HepG2 (cell line): ENCODE data around the gene CNP. TPM values are rescaled to one million over a fixed set of nuclear protein-coding genes. Genes with fewer than 3 reads are reported as not detected.

Experiments used
- CEBPG ChIP-seq: IDR thresholded peaks from 2 replicates; pipeline ENCODE4 v1.6.1; 2016
- ISL2 ChIP-seq: sonication (generic); formaldehyde crosslinking; IDR thresholded peaks from 2 replicates; pipeline ENCODE4 v1.5.0; 2020; ENCODE audit warnings: missing genetic modification reagents
- KDM4B ChIP-seq: sonication (generic); formaldehyde crosslinking; IDR thresholded peaks from 2 replicates; pipeline ENCODE4 v1.4.0; 2020; ENCODE audit warnings: missing genetic modification reagents
- MAFF ChIP-seq: IDR thresholded peaks from 2 replicates; pipeline ENCODE4 v1.6.1; 2011; ENCODE audit warnings: low read depth, low read length, improper control_type of control experiment
- NFKBIZ ChIP-seq: IDR thresholded peaks from 2 replicates; pipeline ENCODE4 v1.6.1; 2018; ENCODE audit warnings: missing genetic modification reagents, missing compliant biosample characterization
- NR2F1 ChIP-seq, 2 experiments: fragments of 450-650 bp in 1 of 2; formaldehyde crosslinking in 1 of 2; IDR thresholded peaks; 2 replicates each; pipeline versions ENCODE4 v1.5.0 to v1.6.1; 2016 to 2020; ENCODE audit warnings: mild to moderate bottlenecking in 1 of 2, missing compliant biosample characterization in 1 of 2, missing genetic modification reagents in 1 of 2, moderate library complexity in 1 of 2
- NR2F2 ChIP-seq: IDR thresholded peaks from 2 replicates; pipeline ENCODE4 v1.6.1; 2012; ENCODE audit warnings: low read depth, inconsistent platforms, borderline replicate concordance
- NR2F6 ChIP-seq, 2 experiments: IDR thresholded peaks; 2 replicates each; pipeline ENCODE4 v1.6.1; 2016; ENCODE audit warnings: antibody characterized with exemption in 1 of 2, mild to moderate bottlenecking in 1 of 2
- POLR2A ChIP-seq, 2 experiments: IDR thresholded peaks; 2 replicates each; pipeline ENCODE4 v1.6.1; 2011; ENCODE audit warnings: low read depth in 2 of 2, low read length in 2 of 2, mild to moderate bottlenecking in 1 of 2, moderate library complexity in 1 of 2; ENCODE audit not compliant: insufficient read depth in 1 of 2
- SMC3 ChIP-seq: IDR thresholded peaks from 2 replicates; pipeline ENCODE4 v1.6.1; 2011; ENCODE audit warnings: low read length, improper control_type of control experiment
- TBX3 ChIP-seq: fragments of 450-650 bp; IDR thresholded peaks from 2 replicates; pipeline ENCODE4 v1.6.1; 2017; ENCODE audit warnings: antibody characterized with exemption, mild to moderate bottlenecking, inconsistent platforms, borderline replicate concordance
- TSC22D2 ChIP-seq: sonication (generic); formaldehyde crosslinking; IDR thresholded peaks from 2 replicates; pipeline ENCODE4 v1.5.1; 2020; ENCODE audit warnings: missing genetic modification reagents, mild to moderate bottlenecking, borderline replicate concordance
- XBP1 ChIP-seq: sonication (generic); formaldehyde crosslinking; IDR thresholded peaks from 2 replicates; pipeline ENCODE4 v1.5.0; 2020; ENCODE audit warnings: missing genetic modification reagents
- ZBTB7B ChIP-seq: sonication (generic); formaldehyde crosslinking; IDR thresholded peaks from 2 replicates; pipeline ENCODE4 v1.4.0; 2020; ENCODE audit warnings: missing genetic modification reagents
- ZKSCAN1 ChIP-seq: fragments of 150-350 bp; IDR thresholded peaks from 2 replicates; pipeline ENCODE4 v1.6.1; 2014; ENCODE audit warnings: low read length
- ZMYM4 ChIP-seq: sonication (generic); formaldehyde crosslinking; IDR thresholded peaks from 2 replicates; pipeline ENCODE4 v1.8.1; 2023; ENCODE audit warnings: mild to moderate bottlenecking, missing genetic modification reagents
- ZNF337 ChIP-seq: sonication (generic); formaldehyde crosslinking; IDR thresholded peaks from 2 replicates; pipeline ENCODE4 v1.5.1; 2020; ENCODE audit warnings: missing genetic modification reagents, low read depth, mild to moderate bottlenecking, borderline replicate concordance
- ZNF547 ChIP-seq: sonication (generic); formaldehyde crosslinking; IDR thresholded peaks from 2 replicates; pipeline ENCODE4 v1.5.1; 2020; ENCODE audit warnings: mild to moderate bottlenecking, missing genetic modification reagents
- ZNF781 ChIP-seq: sonication (generic); formaldehyde crosslinking; IDR thresholded peaks from 2 replicates; pipeline ENCODE4 v1.5.1; 2020; ENCODE audit warnings: borderline replicate concordance, mild to moderate bottlenecking, missing genetic modification reagents; ENCODE audit errors: not compliant biosample characterization
- ZNF788 ChIP-seq: sonication (generic); formaldehyde crosslinking; IDR thresholded peaks from 2 replicates; pipeline ENCODE4 v1.5.0; 2020; ENCODE audit warnings: mild to moderate bottlenecking, missing genetic modification reagents, borderline replicate concordance
- ZSCAN25 ChIP-seq: sonication (generic); formaldehyde crosslinking; IDR thresholded peaks from 2 replicates; pipeline ENCODE4 v1.8.0; 2022; ENCODE audit warnings: mild to moderate bottlenecking, missing genetic modification reagents
- polyA plus RNA-seq, 8 experiments: library from polyadenylated mRNA; depleted of rRNA in 3 of 8; stranded (reverse) in 7 of 8; unstranded in 1 of 8; fragments of >200 nt; fragmentation: Illumina TruSeq in 4 of 8; extraction: Trizol in 4 of 8; gene quantifications; 2 replicates each; pipeline versions ENCODE4 v1.2.1 to v1.2.3, GENCODE V29; 2011 to 2016; ENCODE audit warnings: low read depth in 4 of 8, missing spikeins in 1 of 8, mixed read lengths in 1 of 8; ENCODE audit not compliant: insufficient read depth in 1 of 8
- total RNA-seq, 5 experiments: library from RNA; depleted of rRNA; stranded (reverse); fragments of >200 nt; fragmentation: Illumina TruSeq; extraction: Trizol; gene quantifications; 2 replicates each; pipeline ENCODE4 v1.2.3, GENCODE V29; 2016; ENCODE audit warnings: low read depth in 1 of 5
- TF ChIP-seq, protein P1 (sequence below): sonication (generic); formaldehyde crosslinking; IDR thresholded peaks from 2 replicates; pipeline ENCODE4 v1.8.1; 2023; ENCODE audit warnings: mild to moderate bottlenecking, missing genetic modification reagents
- TF ChIP-seq, protein P2 (sequence below): IDR thresholded peaks from 2 replicates; pipeline ENCODE4 v1.6.1; 2018; ENCODE audit warnings: missing genetic modification reagents
- TF ChIP-seq, protein P3 (sequence below): IDR thresholded peaks from 2 replicates; pipeline ENCODE4 v1.6.1; 2018; ENCODE audit warnings: missing genetic modification reagents, mild to moderate bottlenecking, missing compliant biosample characterization
- TF ChIP-seq, protein P4 (sequence below): sonication (generic); formaldehyde crosslinking; IDR thresholded peaks from 2 replicates; pipeline ENCODE4 v1.9.0; 2021; ENCODE audit warnings: missing genetic modification reagents, borderline replicate concordance

Gene CNP
- total and polyA plus RNA-seq, 2 of the 13 experiments (the other 11 are each of a cell fraction or from before 2014, with no cell fraction given) = 97.2 to 161 TPM

DNA sequence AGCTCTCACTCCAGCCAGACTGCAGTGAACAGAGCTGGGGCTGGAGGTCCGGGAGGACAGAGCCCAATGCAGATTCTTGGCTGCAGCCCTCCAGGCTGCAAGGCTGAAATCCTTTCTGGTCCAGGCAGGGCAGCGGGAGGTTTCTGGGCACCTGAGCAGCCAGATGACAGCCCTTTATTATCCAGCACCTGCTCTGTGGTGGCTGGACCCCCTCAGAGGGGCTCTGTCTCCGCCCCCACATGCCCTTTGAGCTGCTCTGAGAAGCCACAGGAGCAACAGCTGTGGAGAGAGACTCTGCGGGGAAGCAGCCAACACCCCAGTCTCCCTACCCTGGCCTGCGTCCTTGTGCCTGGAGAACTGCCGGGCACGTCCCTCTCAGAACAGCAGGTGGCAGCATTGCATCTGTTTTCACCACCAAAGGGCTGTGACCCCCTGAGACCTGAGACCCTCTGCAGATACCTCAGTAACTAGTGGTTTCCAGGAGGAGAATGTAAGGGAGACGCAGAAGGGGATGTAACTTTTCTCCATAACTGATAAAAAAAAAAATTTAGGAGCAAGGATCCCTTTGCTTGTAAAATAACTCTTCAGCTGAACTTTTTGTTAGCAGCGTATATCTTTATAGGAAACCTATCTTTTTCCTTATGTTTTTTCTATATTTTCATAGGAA, 3.7 kb upstream of the CNP start (continued):
- TF ChIP-seq, protein P1, sequence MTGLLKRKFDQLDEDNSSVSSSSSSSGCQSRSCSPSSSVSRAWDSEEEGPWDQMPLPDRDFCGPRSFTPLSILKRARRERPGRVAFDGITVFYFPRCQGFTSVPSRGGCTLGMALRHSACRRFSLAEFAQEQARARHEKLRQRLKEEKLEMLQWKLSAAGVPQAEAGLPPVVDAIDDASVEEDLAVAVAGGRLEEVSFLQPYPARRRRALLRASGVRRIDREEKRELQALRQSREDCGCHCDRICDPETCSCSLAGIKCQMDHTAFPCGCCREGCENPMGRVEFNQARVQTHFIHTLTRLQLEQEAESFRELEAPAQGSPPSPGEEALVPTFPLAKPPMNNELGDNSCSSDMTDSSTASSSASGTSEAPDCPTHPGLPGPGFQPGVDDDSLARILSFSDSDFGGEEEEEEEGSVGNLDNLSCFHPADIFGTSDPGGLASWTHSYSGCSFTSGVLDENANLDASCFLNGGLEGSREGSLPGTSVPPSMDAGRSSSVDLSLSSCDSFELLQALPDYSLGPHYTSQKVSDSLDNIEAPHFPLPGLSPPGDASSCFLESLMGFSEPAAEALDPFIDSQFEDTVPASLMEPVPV (CRISPR knock-in tag) = 0 out of 2 replicates have a peak, but pooled peaks have one; percentile 39
- TF ChIP-seq MAFF (no peak), ZNF547 (CRISPR knock-in tag) (peak; percentile 87; the same call in 1 of the 2 replicates), ZBTB7B (CRISPR knock-in tag) (peak; percentile 91), NFKBIZ (CRISPR knock-in tag) (0 out of 2 replicates have a peak, but pooled peaks have one; percentile 33), CEBPG (peak; percentile 26; the same call in 1 of the 2 replicates), ISL2 (0 out of 2 replicates have a peak, but pooled peaks have one; percentile 24), ZSCAN25 (CRISPR knock-in tag) (peak; percentile 59; the same call in 1 of the 2 replicates), ZNF788 (CRISPR knock-in tag) (peak; percentile 44; the same call in 1 of the 2 replicates), SMC3 (peak; percentile 90), TSC22D2 (CRISPR knock-in tag) (no peak), ZNF337 (CRISPR knock-in tag) (0 out of 2 replicates have a peak, but pooled peaks have one; percentile 36), NR2F1 (CRISPR knock-in tag; IDR thresholded peaks at IDR 0.05) (peak; percentile 55 to 69; a peak in 2 of 4 replicates), ZNF781 (peak; percentile 46), NR2F2 (no peak; the same call in 1 of the 2 replicates), TBX3 (no peak), NR2F6 (IDR thresholded peaks at IDR 0.05) (peak; percentile 68), NR2F6 (CRISPR knock-in tag; IDR thresholded peaks at IDR 0.05) (peak; percentile 85), POLR2A (IDR thresholded peaks at IDR 0.05; ENCODE audit: insufficient read depth in 1 of 2, low read depth in 2 of 2, low read length in 2 of 2) (no peak), ZKSCAN1 (no peak), KDM4B (0 out of 2 replicates have a peak, but pooled peaks have one; percentile 18), XBP1 (CRISPR knock-in tag) (no peak), ZMYM4 (CRISPR knock-in tag) (no peak)
- TF ChIP-seq, protein P2, sequence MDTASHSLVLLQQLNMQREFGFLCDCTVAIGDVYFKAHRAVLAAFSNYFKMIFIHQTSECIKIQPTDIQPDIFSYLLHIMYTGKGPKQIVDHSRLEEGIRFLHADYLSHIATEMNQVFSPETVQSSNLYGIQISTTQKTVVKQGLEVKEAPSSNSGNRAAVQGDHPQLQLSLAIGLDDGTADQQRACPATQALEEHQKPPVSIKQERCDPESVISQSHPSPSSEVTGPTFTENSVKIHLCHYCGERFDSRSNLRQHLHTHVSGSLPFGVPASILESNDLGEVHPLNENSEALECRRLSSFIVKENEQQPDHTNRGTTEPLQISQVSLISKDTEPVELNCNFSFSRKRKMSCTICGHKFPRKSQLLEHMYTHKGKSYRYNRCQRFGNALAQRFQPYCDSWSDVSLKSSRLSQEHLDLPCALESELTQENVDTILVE = peak; percentile 28; the same call in 1 of the 2 replicates
- TF ChIP-seq, protein P3, sequence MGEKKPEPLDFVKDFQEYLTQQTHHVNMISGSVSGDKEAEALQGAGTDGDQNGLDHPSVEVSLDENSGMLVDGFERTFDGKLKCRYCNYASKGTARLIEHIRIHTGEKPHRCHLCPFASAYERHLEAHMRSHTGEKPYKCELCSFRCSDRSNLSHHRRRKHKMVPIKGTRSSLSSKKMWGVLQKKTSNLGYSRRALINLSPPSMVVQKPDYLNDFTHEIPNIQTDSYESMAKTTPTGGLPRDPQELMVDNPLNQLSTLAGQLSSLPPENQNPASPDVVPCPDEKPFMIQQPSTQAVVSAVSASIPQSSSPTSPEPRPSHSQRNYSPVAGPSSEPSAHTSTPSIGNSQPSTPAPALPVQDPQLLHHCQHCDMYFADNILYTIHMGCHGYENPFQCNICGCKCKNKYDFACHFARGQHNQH (CRISPR knock-in tag) = 0 out of 2 replicates have a peak, but pooled peaks have one; percentile 31
- TF ChIP-seq, protein P4, sequence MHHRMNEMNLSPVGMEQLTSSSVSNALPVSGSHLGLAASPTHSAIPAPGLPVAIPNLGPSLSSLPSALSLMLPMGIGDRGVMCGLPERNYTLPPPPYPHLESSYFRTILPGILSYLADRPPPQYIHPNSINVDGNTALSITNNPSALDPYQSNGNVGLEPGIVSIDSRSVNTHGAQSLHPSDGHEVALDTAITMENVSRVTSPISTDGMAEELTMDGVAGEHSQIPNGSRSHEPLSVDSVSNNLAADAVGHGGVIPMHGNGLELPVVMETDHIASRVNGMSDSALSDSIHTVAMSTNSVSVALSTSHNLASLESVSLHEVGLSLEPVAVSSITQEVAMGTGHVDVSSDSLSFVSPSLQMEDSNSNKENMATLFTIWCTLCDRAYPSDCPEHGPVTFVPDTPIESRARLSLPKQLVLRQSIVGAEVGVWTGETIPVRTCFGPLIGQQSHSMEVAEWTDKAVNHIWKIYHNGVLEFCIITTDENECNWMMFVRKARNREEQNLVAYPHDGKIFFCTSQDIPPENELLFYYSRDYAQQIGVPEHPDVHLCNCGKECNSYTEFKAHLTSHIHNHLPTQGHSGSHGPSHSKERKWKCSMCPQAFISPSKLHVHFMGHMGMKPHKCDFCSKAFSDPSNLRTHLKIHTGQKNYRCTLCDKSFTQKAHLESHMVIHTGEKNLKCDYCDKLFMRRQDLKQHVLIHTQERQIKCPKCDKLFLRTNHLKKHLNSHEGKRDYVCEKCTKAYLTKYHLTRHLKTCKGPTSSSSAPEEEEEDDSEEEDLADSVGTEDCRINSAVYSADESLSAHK (CRISPR knock-in tag) = no peak
